Adipose tissue (tissue), 3 donors: Measurements from ENCODE around the gene ASPG. TPM values are rescaled to one million over a fixed set of nuclear protein-coding genes. Genes with fewer than 3 reads are reported as not detected.

Experiments
- H3K27ac ChIP-seq: one replicate; pipeline ENCODE4 v1.5.1; 2013; ENCODE audit warnings: low read depth, low read length
- WGBS, 3 donors: extraction: QIAGEN DNeasy Blood & Tissue Kit; methylation state at CpG; one replicate each; pipeline ENCODE4 v1.1.7; 2013; 5-methylcytosine and 5-hydroxymethylcytosine counted together
- polyA plus RNA-seq, 3 donors: library from polyadenylated mRNA; stranded (reverse); fragments of 200-250 nt; gene quantifications; one replicate each; pipeline ENCODE4 v1.2.3, GENCODE V29; 2013
- donor health status: healthy with polysubstance abuse.
- donor health status: Bipolar disorder and iron deficiency.
- donor health status: healthy.

Gene ASPG
- polyA plus RNA-seq, 3 donors, result 0.67 to 2.0 (median 2.0) TPM

DNA sequence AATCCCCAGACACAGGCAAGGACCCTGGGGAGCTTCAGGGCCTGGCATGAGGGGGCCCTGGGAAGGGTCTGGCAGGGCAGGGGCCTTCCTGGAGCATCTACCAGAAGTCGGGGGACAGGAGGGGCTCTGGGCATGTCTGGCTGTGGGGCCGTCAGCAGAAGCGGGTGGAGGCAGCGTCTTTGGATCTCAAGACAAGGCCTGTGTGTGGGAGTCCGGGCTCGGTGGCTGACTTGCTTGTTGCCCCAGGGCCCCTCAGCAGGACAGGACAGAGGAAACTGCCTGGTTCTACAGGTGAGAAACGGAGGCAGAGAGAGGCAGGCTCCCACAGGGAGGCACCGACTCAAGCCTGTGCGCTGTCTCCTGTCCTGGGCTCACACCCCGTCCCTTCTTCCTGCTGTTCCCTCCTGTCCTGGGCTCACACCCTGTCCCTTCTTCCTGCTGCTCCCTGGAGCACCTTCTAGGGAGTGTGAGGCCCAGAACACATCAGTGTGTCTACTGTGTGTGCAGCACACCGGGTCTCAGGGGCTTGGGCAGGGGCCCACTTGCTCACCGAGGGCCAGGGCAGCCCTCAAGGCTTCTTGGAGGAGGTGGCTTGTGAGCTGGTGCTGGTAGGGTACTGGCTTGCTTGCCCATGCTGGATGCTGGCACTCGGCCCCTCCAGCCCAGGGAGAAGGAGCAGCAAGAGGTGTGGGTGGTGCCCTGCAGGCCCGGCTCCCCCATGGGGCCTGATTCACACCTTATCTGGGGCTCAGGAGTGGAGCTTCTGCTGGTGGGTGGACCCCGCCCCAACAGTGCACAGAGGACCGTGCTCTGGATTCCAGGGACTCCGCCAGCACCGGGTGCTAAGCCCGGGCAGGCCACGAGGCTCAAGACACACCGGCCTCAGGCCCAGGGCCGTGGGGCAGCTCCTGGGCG is 14.9 kb downstream of the ASPG start:
- no peak overlapping the region for H3K27ac ChIP-seq
- WGBS, 3 donors, result 78 to 84% (median 80%) methylated on average over 22 to 23 of the region's 23 CpGs

DNA sequence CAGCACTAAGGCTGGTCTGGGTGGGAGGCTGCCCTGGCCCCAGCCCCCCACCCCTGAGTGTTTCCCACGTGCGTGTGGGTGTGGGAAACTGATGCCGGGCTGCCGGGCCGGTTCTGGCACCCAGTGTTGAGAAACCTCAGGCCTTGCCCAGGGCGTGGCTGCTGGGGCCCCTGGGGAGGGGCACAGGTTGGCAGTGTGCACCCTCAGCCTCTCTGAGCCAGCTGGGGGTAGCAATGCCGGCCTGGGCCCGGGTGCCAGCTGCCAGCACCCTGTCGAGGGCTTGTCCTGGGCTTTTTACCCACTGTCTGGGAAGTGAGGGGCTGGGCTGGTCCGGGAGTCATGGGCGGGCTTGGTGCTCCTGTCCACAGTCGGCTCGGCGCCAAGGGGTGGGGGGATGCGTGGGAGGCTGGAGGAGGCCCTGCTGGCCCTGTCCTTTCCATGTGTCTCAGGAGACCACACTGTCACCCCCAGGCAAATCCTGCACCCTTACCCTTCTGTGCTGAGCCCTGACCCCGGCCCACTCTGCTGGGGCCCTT is 15.7 kb downstream of the ASPG start:
- H3K27ac ChIP-seq, result no peak overlapping the region
- 56 to 76% (median 68%) methylated on average over 15 to 16 of the region's 16 CpGs for WGBS, 3 donors

DNA sequence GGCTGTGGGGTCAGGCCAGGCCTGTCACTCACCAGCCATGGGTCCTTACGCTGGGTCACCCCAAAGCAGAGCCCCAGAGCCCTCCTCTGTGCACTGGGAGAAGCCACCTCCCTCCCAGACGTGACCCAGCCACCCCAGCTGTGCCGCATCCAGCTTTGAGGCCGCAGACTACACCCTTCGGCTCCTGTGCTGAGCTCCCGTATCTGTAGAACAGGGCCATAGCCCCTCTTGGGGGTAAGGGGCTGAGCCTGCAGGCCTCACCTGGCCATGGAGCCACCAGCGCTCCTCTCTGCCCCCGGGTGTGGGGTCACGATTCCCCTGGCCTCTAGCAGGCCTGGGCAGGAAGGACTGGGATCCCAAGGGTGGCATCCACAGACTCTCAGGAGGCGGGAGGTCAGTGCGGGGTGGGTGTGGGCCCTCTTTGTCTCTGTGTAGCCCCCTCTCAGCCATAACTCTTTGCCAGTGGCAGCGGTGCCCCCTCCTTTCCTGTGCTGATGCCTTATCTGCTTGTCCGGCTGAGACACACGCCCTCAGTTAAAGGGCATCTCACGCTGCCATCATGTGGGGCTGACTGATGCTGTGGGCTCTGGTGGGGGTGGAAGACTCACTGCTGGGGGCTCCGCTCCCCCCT is 16.3 kb downstream of the ASPG start:
- 79 to 83% (median 83%) methylated on average over 15 to 16 of the region's 16 CpGs for WGBS, 3 donors
- no peak overlapping the region for H3K27ac ChIP-seq

DNA sequence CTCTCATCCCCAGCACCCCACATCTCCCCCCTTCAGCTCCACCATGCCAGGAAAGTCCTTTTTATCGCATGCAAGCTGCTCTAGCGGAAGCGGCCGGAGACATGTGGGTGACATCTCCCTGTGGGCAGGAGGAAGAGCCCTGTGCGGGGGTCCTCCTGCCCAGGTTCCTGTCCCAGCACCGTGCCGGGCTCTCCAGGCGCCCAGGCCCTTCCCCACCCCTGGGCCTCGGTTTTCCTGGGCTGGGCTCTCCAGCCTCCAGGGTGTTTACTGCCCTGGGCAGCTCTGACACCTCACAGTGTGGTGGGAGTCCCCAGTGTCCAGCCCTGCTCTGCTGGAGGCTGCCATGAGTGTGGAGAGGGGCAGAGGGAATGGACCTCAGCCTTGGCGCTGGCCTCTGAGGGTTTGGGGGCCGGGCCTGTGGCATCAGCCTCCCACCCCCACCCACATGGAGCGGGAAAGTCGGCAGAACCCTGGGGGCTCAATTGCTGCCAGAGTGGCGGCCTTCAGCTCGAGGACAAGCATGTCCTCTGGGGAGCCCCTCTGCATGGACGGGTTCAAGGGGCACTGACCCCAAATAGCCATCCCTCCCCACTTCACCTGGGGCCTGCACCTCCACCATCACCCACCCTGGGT is 16.9 kb downstream of the ASPG start:
- WGBS, 3 donors, result 74 to 82% (median 77%) methylated on average over 16 of the region's 16 CpGs
- no peak overlapping the region for H3K27ac ChIP-seq

DNA sequence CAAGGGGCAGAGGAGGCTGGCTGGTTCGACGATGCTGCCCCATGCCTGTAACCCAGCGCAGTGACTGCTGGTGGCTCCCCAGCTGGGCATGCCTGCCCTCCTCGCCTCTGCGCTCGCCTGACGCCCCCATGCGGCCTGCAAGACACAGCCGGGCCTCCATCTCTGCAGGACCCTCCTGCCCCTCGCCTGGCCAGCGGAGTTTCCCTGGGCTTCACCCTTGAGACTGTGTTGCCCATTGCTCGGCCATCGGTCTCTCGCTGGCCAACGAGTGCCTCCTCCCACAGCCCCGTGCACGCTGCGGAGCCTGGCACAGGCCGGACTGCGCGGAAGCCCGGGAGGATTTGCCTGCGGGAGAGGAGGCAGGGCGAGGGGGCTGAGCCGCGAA is 17.6 kb downstream of the ASPG start:
- 80 to 89% (median 84%) methylated on average over 25 to 26 of the region's 26 CpGs for WGBS, 3 donors
- no peak overlapping the region for H3K27ac ChIP-seq

DNA sequence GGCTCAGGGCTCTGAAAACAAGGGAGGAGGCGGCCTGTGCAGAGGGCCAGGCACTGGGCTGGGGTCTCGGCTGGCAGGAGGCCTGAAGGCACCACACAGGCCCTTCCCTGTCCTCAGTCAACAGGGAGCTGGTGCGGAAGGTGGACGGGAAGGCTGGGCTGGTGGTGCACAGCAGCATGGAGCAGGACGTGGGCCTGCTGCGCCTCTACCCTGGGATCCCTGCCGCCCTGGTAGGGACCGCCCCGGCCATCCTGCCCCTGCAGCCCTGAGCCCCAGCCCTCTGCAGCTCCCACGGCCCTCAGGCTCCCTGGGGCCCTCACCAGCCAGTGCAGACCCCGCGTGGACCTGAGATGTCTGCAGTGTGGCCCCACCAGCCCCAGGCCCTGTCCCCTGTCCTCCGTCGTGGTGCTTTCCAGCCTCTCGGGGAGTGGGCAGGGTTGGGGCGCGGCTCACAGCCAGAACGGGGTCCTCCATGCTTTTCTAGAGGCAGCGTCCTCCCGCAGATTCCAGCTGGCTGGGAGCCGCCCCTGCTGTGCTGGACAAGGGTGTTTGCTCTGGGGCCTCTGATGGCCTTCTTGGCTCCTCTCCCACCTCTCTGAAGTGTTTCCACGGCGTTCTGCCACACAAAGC is 18.1 kb downstream of the ASPG start:
- WGBS, 3 donors, result 57 to 71% (median 65%) methylated on average over 21 to 23 of the region's 23 CpGs
- no peak overlapping the region for H3K27ac ChIP-seq

DNA sequence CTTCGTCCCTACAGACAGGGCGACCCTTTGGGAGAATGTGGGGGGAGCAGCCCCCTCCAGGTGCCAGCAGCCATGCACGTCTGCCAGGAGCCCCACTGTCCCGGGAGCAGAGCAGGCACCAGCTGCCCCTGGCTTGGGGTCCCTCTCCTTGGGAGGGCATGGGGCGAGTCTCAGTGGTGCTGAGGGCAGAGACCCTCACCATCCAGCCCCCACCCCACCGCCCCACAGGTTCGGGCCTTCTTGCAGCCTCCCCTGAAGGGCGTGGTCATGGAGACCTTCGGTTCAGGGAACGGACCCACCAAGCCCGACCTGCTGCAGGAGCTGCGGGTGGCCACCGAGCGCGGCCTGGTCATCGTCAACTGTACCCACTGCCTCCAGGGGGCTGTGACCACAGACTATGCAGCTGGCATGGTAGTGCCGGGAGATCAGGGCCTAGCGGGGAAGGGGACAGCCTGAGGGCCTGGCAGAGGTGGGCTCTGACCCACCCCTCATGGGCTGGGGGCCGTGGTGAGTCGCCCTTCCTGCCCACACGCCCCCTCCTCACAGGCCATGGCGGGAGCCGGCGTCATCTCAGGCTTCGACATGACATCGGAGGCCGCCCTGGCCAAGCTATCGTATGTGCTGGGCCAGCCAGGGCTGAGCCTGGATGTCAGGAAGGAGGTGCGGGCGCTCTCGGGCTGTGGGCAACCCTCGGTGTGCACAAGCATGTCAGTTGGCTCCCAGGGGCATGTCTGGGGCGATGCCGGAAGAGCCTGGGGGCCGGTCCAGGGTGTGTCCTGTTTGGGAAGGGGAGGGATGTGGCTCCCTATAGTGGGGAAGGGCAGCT is 18.8 kb downstream of the ASPG start:
- 80 to 82% (median 81%) methylated on average over 29 to 35 of the region's 35 CpGs for WGBS, 3 donors
- no peak overlapping the region for H3K27ac ChIP-seq

DNA sequence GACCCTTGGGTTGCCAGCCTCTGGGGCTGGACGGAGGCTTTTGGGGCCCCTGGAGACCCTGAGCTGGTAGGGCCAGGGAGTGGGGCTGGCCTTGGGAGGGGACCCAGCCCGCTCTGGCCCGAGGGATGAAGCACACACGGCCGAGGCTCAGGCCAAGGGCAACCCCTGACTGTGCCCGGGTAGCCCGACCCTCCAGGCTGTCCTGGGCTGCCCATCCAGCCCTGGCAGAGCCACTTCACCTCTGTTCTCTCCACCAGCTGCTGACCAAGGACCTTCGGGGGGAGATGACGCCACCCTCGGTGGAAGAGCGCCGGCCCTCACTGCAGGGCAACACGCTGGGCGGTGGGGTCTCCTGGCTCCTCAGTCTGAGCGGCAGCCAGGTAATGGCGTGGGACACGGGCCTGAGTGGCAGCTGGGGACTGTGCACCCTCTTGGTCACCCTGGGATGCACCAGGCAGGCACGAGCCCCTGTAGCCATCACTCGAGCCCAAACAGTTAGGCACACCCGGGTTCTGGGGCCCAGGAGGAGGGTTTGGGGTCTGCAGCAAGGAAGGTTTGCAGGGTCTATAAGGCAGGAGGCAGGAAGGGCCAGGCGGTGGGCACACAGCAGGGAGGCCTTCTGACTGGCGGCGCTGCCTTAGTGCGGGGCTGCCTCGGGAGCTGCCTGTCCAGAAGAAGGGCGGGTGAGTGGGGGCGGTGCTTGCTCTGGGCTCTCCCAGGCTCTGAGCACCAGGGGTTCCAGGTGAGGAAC is 19.7 kb downstream of the ASPG start:
- 79 to 86% (median 86%) methylated on average over 23 to 27 of the region's 27 CpGs for WGBS, 3 donors
- H3K27ac ChIP-seq, result no peak overlapping the region

DNA sequence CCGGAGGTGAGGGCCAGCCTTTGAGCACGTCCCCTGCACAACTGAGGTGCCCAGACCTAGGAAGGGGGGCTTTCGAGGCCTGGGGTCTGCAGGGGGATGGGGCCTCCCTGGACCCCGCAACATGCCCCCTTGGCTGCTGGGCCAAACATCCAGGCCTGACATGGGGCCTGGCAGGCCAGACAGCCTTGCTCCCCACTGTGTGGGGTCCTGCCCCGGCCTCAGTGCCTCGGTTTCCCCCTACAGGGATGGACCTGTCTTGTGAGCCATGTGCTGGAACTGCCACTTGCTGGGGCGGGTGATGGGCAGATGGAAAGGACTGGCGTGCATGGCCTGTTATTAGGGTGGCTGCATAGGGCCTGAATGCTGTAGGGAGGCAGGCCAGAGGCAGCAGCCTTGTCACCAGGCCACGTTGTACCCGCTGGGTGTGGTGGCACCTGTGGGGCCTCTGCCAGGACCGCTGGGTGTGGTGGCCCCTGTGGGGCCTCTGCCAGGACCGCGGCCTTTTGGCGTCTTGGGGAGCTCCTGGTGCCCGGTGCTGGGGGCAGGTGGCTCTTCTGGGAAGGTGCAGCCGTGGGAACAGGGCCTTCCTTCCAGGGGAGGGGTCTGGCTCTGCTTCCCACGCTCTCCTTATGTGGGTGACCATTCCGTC is 20.4 kb downstream of the ASPG start:
- WGBS, 3 donors, result 78 to 87% (median 82%) methylated on average over 15 to 18 of the region's 18 CpGs
- H3K27ac ChIP-seq, result no peak overlapping the region

DNA sequence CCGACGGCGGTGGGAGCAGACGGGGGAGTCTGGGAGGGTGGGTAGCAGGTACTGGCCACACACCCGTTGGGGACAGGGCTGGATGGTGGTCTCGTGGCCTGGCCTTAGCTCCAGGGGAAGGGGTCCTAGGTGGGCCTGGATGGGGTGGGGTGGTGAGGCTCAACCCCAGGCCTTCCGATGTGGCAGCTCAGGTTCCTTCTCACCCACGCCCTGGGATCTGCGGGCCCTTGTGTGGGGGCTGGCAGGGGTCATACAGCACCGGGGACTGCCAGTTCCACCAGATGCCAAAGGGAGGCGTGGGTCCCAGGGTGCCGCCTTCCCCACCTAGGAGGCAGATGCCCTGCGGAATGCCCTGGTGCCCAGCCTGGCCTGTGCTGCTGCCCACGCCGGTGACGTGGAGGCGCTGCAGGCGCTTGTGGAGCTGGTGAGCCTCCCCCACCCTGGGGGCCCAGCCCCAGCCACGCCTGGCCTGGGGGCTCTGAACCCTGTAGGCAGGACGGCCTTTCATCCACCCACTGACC is 21.0 kb downstream of the ASPG start:
- H3K27ac ChIP-seq, result no peak overlapping the region
- WGBS, 3 donors, result 87 to 91% (median 89%) methylated on average over 20 of the region's 20 CpGs

DNA sequence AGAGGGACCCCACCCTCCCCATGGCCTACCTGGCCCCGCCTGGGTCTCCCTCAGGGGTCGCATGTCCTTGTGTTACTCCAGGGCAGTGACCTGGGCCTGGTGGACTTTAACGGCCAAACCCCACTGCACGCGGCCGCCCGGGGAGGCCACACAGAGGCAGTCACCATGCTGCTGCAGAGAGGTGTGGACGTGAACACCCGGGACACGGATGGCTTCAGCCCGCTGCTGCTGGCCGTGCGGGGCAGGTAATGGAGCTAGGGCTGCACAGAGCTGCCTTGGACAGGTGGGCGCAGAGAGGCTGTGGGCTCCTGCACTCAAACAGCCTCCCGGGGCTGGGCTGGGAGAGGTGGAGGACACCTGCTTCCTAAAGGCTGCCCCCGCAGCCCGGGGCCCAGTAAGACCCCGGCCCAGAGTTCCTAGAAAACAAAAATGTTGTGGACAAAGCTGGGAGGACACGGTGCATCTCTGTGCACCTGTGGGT is 21.6 kb downstream of the ASPG start:
- H3K27ac ChIP-seq, result no peak overlapping the region
- 77 to 88% (median 79%) methylated on average over 19 of the region's 19 CpGs for WGBS, 3 donors

DNA sequence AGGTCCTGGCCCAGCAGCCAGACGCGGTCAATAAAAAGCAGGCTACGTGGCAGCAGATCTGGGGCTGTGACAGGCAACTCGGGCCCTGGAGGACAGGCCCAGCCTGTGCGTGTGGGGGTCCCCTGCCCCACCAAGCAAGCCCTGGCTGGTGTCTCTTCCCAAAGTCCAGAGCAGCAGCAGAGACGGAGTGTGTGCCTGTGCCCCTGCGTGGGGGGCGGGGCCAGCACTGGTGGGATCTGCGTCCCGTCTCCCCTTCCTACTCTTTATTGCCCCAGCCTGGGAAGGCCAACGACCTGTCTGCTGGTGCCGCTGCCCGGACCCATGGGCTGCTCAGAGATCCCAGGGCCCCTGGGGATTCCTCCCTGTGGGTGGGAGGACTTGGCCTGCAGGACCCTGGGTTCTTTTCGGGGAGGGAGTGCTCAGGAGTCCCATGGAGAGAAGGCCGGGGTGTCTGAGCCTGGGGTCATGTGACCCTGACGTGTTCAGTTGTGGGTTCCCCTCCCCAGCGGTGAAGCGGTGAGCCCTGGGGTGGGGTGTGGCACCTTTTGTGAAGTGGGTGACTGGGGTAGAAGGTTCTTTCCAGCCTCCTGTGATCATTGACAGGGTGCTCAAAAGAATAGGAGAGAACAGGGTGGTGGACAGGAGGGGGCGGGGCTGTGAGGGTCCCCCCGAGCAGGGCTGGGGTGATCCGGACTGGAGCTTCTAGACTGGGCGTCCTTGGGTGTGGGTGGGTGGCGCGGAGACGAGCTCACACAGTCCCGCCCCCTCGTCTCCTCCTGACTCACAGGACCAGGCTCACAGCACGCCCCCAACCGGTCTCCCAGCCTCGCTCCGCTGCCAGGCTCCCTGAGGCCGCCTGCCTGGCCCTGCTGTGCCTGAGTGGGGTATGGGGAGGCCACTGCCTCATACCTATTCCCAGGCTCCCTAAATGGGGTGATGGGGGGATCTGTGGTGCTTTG is 22.4 kb downstream of the ASPG start:
- 52 to 79% (median 71%) methylated on average over 29 to 32 of the region's 32 CpGs for WGBS, 3 donors

DNA sequence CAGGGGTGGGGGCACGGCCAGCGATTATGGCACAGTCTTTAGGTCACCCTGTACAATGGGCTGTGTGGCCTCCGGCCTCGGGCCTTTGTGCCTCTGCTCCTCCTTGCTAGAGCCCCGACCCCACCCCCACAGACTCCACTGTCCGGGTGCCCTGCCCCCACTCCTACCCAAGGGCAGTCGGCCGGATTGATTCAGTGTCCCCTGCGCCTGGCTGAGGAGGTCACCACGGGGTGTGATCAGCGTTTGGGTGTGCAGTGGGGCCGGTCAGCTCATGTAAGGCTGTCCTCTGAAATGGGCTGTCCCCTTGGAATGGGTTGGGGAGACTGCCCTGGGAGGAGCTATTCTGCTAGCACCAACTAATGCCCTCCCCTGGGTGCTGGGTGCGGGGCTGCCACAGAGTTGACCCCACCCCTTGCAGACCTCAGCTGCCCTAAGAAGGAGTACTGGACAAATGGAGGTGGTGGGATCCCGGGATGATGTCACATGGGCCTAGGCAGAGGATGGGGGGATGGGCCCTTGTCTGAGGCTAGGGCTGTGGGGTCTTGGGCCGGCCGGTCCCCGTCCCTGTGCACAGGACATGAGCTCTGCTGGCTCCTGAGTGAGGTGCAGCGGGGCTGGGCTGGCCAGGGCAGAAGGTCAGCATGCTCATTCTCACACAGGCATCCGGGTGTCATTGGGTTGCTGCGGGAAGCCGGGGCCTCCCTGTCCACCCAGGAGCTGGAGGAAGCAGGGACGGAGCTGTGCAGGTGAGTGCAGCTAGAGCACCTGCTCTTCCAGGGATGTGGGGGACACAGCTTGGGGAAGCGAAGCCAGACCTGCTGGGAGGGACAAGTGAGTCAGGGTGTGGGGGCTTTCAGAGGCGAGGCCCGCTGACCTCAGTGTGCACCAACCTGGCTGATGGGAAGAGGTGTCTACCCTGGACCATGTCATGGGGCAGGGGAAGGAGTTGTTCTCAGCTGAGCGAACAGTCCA is 23.4 kb downstream of the ASPG start:
- no peak overlapping the region for H3K27ac ChIP-seq
- WGBS, 3 donors, result 51 to 59% (median 56%) methylated on average over 26 of the region's 26 CpGs

More for the DNA sequence above, 22.4 kb downstream of the ASPG start:
- H3K27ac ChIP-seq, result no peak overlapping the region

DNA sequence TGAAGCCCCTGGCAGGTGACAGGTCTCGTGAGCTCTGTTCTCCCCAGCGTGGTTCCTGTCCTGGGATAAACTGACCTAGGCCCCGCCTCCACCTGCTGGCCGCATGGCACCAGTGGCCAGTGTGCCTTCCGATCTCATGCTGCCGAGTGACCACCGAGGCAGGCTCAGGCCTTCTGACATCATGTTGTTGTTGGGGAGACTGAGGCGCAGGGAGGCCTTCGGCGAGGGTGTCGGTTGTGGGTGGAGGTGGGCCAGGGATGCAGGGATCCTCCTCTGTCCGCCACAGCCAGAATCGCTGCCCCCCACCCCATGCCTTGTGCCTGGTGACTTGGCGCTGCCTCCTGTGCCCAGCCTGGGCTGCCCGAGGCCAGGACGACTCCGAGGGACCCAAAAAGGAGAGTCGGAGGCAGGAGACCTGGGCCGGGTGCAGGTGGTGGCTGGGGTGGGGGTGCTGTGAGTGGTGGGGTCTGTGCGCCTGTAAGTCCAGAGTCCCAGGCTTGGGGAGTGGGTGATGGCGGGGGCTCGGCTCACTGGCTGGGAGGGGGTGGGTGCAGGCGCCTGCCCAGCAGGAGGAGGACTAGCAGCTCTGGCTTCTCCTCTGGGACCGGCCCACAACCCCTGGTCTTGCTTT is 24.3 kb downstream of the ASPG start:
- H3K27ac ChIP-seq, result no peak overlapping the region
- WGBS, 3 donors, result 77 to 91% (median 87%) methylated on average over 23 to 24 of the region's 24 CpGs
